Bone marrow (tissue), 2 donors: ENCODE data around the gene SSR3.
A peak's percentile ranks its signal among the peaks of the same experiment; 100 is the strongest.

ENCODE experiments used
- DNase-seq, 2 donors: peaks; one replicate each; lab custom pipeline; 2025; lab: John Stamatoyannopoulos, UW

Gene SSR3

GRCh38 chr3:156536524-156537316 is 18.2 kb downstream of the SSR3 start:
- DNase-seq: no peak

- no peak for DNase-seq
Observed at GRCh38 chr3:156535798-156536197, 19.1 kb downstream of the SSR3 start.

- peak in 1 of 2 donors; percentile 48 for DNase-seq
Observed at GRCh38 chr3:156535162-156535627, 19.7 kb downstream of the SSR3 start.

- no peak for DNase-seq
Observed at GRCh38 chr3:156533205-156533604, 21.7 kb downstream of the SSR3 start.

GRCh38 chr3:156532730-156533129 is 22.2 kb downstream of the SSR3 start:
- DNase-seq: no peak

GRCh38 chr3:156530980-156531379 is 23.9 kb downstream of the SSR3 start:
- no peak for DNase-seq

GRCh38 chr3:156527060-156527459 is 27.9 kb downstream of the SSR3 start:
- DNase-seq: no peak

GRCh38 chr3:156525808-156526207 is 29.1 kb downstream of the SSR3 start:
- DNase-seq: no peak

GRCh38 chr3:156522673-156523072 is 32.2 kb downstream of the SSR3 start:
- DNase-seq: no peak

- DNase-seq: no peak
Observed at GRCh38 chr3:156519758-156520162, 35.2 kb downstream of the SSR3 start.

- DNase-seq: no peak
Observed at GRCh38 chr3:156518726-156519125, 36.2 kb downstream of the SSR3 start.

- DNase-seq: no peak
Observed at GRCh38 chr3:156516961-156517360, 38.0 kb downstream of the SSR3 start.

GRCh38 chr3:156516284-156516683 is 38.6 kb downstream of the SSR3 start:
- DNase-seq: no peak

- no peak for DNase-seq
Observed at GRCh38 chr3:156513619-156514018, 41.3 kb downstream of the SSR3 start.

- DNase-seq: no peak
Observed at GRCh38 chr3:156511987-156512677, 42.8 kb downstream of the SSR3 start.

- DNase-seq: peak in 1 of 2 donors; percentile 59
Observed at GRCh38 chr3:156509189-156510174, 45.4 kb downstream of the SSR3 start.

- DNase-seq: no peak
Observed at GRCh38 chr3:156507285-156507684, 47.6 kb downstream of the SSR3 start.

- DNase-seq: no peak
Observed at GRCh38 chr3:156498307-156498706, 56.6 kb downstream of the SSR3 start.

GRCh38 chr3:156497326-156497725 is 57.6 kb downstream of the SSR3 start:
- no peak for DNase-seq

GRCh38 chr3:156495816-156496215 is 59.1 kb downstream of the SSR3 start:
- DNase-seq: no peak

- no peak for DNase-seq
Observed at GRCh38 chr3:156493887-156494286, 61.0 kb downstream of the SSR3 start.

- DNase-seq: no peak
Observed at GRCh38 chr3:156492801-156493261, 62.1 kb downstream of the SSR3 start.
